SK-N-SH (cell line): ENCODE data around the gene LSM4. TPM values are rescaled to one million over a fixed set of nuclear protein-coding genes. Genes with fewer than 3 reads are reported as not detected.

Experiments used
- CHD2 ChIP-seq: fragments of 150-350 bp; IDR thresholded peaks from 2 replicates; pipeline ENCODE4 v1.6.1; 2018; ENCODE audit warnings: low read length; ENCODE audit not compliant: partially characterized antibody
- CTCF ChIP-seq: fragments of 200-600 bp; sonication (generic); IDR thresholded peaks from 2 replicates; pipeline ENCODE4 v1.6.1; 2017; ENCODE audit warnings: antibody characterized with exemption, mild to moderate bottlenecking, moderate library complexity
- ELF1 ChIP-seq: IDR thresholded peaks from 2 replicates; pipeline ENCODE4 v1.4.0; 2012
- EP300 ChIP-seq, 2 experiments: IDR thresholded peaks; 2 replicates each; pipeline versions ENCODE4 v1.4.0 to v1.6.1; 2012; ENCODE audit warnings: borderline replicate concordance in 1 of 2, low read depth in 1 of 2, low read length in 1 of 2
- EZH2phosphoT487 ChIP-seq: fragments of 200-600 bp; sonication (generic); IDR thresholded peaks from 2 replicates; pipeline ENCODE4 v1.6.1; 2017; ENCODE audit warnings: low read depth, mixed run types, mild to moderate bottlenecking, antibody characterized with exemption, moderate library complexity, borderline replicate concordance
- FOXM1 ChIP-seq: IDR thresholded peaks from 2 replicates; pipeline ENCODE4 v1.4.0; 2012; ENCODE audit warnings: low read depth, mild to moderate bottlenecking
- IRF3 ChIP-seq: fragments of 150-350 bp; IDR thresholded peaks from 2 replicates; pipeline ENCODE4 v1.6.1; 2016; ENCODE audit warnings: mild to moderate bottlenecking, low read depth, low read length
- JUND ChIP-seq: IDR thresholded peaks from 2 replicates; pipeline ENCODE4 v1.4.0; 2012
- MAX ChIP-seq: IDR thresholded peaks from 2 replicates; pipeline ENCODE4 v1.4.0; 2012; ENCODE audit warnings: low read depth
- NRF1 ChIP-seq: IDR thresholded peaks from 2 replicates; pipeline ENCODE4 v1.6.1; 2012; ENCODE audit warnings: low read depth, mild to moderate bottlenecking, low read length
- PBX3 ChIP-seq: IDR thresholded peaks from 2 replicates; pipeline ENCODE4; 2012
- POLR2AphosphoS5 ChIP-seq: IDR thresholded peaks from 2 replicates; pipeline ENCODE4 v1.6.1; 2012; ENCODE audit warnings: low read depth, low read length
- RCOR1 ChIP-seq: fragments of 150-350 bp; IDR thresholded peaks from 2 replicates; pipeline ENCODE4 v1.6.1; 2017; ENCODE audit warnings: antibody characterized with exemption, low read length
- RFX5 ChIP-seq: IDR thresholded peaks from 2 replicates; pipeline ENCODE4 v1.6.1; 2012; ENCODE audit warnings: mild to moderate bottlenecking, improper control_type of control experiment, low read length
- SIN3A ChIP-seq: IDR thresholded peaks from 2 replicates; pipeline ENCODE4 v1.6.1; 2012; ENCODE audit warnings: low read depth, mild to moderate bottlenecking, low read length, moderate library complexity, borderline replicate concordance
- SMC3 ChIP-seq: IDR thresholded peaks from 2 replicates; pipeline ENCODE4 v1.6.1; 2012; ENCODE audit warnings: low read depth, low read length, improper control_type of control experiment
- TEAD4 ChIP-seq: IDR thresholded peaks from 2 replicates; pipeline ENCODE4 v1.4.0; 2012; ENCODE audit warnings: mild to moderate bottlenecking, borderline replicate concordance; ENCODE audit not compliant: insufficient read depth
- USF2 ChIP-seq: fragments of 150-350 bp; IDR thresholded peaks from 2 replicates; pipeline ENCODE4 v1.6.1; 2017; ENCODE audit warnings: antibody characterized with exemption, low read length, low read depth, borderline replicate concordance
- YY1 ChIP-seq: IDR thresholded peaks from 2 replicates; pipeline ENCODE4 v1.4.0; 2012; ENCODE audit warnings: low read depth, mild to moderate bottlenecking
- polyA plus RNA-seq, 3 experiments: library from polyadenylated mRNA; depleted of rRNA; stranded (reverse); fragments of >200 nt; gene quantifications; 2 replicates each; pipeline ENCODE4 v1.2.3, GENCODE V29; 2012

LSM4 gene
- polyA plus RNA-seq, 1 of the 3 experiments (the other 2 are of a cell fraction): 277 TPM

- no peak for TF ChIP-seq CTCF
- TF ChIP-seq IRF3: no peak
- peak; percentile 49 for TF ChIP-seq CHD2
- 0 out of 2 replicates have a peak, but pooled peaks have one; percentile 7 for TF ChIP-seq RCOR1
- TF ChIP-seq SMC3: no peak
- no peak for TF ChIP-seq NRF1
- TF ChIP-seq JUND: no peak
- no peak for TF ChIP-seq RFX5
- peak; percentile 16 to 22; a peak in 2 of 4 replicates for TF ChIP-seq EP300 (IDR thresholded peaks at IDR 0.05; ENCODE audit: borderline replicate concordance in 1 of 2, low read depth in 1 of 2, low read length in 1 of 2)
- peak; percentile 59; the same call in 1 of the 2 replicates for TF ChIP-seq TEAD4
- no peak for TF ChIP-seq YY1
- TF ChIP-seq ELF1: no peak
- TF ChIP-seq FOXM1: peak; percentile 30; the same call in 1 of the 2 replicates
- TF ChIP-seq PBX3: no peak; the same call in 1 of the 2 replicates
- TF ChIP-seq POLR2AphosphoS5: peak; percentile 40; the same call in 1 of the 2 replicates
- TF ChIP-seq MAX: 0 out of 2 replicates have a peak, but pooled peaks have one; percentile 47
- no peak for TF ChIP-seq EZH2phosphoT487
- TF ChIP-seq SIN3A: no peak
- TF ChIP-seq USF2: no peak
- TF ChIP-seq, all 33 proteins: peak for 13
Observed at GRCh38 chr19:18291590-18292461, 31.1 kb downstream of the LSM4 start (continued).
